Peyer's patch (tissue), 4 donors: Measurements from ENCODE around the gene CFAP54.

Experiments used
- CTCF ChIP-seq, 6 experiments: fragments of 450-650 bp in 4 of 6; fragments of 200-600 bp in 2 of 6; sonication (generic) in 1 of 6; IDR thresholded peaks; one replicate each; pipeline ENCODE4 v1.5.1; 2017 to 2019; ENCODE audit warnings: antibody characterized with exemption in 6 of 6, mild to moderate bottlenecking in 3 of 6, moderate library complexity in 1 of 6
- POLR2A ChIP-seq, 2 donors: fragments of 450-650 bp; IDR thresholded peaks; one replicate each; pipeline ENCODE4 v1.5.1; 2017; ENCODE audit warnings: antibody characterized with exemption in 2 of 2, mild to moderate bottlenecking in 2 of 2, moderate library complexity in 2 of 2

DNA sequence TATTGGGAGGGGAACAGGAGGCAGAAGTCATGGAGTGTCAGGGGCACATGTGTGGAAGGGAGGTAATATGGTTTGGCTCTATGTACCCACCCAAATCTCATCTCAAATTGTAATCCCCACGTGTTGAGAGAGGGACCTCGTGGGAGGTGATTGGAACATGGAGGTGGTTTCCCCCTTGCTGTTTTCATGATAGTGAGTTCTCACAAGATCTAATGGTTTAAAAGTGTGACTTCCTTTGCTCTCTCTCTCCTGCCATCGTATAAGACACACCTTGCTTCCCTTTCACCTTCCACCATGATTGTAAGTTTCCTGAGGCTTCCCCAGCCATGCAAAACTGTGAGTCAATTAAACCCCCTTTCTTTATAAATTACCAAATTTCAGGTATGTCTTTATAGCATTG lies 47.6 kb upstream of the CFAP54 start:
- no peak for TF ChIP-seq CTCF (IDR thresholded peaks at IDR 0.05)
- no peak for TF ChIP-seq POLR2A (IDR thresholded peaks at IDR 0.05)
